Measurements from ENCODE around the gene CBLN4. TPM values are rescaled to one million over a fixed set of nuclear protein-coding genes. Genes with fewer than 3 reads are reported as not detected.

CBLN4 gene
- not detected for total RNA-seq
- polyA plus RNA-seq (2013, experiment 1 of 2): not detected
- not detected for polyA plus RNA-seq (2013, experiment 2 of 2)
- long read RNA-seq, experiment 1: 0 reads
- long read RNA-seq, experiment 2: 0 reads
- long read RNA-seq, experiment 3: 0 reads
- long read RNA-seq, experiment 4: 0 reads

- no peak within 1 kb of the TSS for H3K27ac ChIP-seq (ENCODE audit: low read depth, low read length)
- Mint-ChIP-seq H3K27me3 (ENCODE audit: insufficient read depth) (peaks cover 1% of the 10 kb centered on the region), H3K27ac (no peak within 1 kb of the TSS), H3K9me3 (peaks cover 84% of the 10 kb centered on the region), H3K36me3 (ENCODE audit: low read depth) (no peaks in the 10 kb centered on the region), H3K4me1 (no peaks in the 10 kb centered on the region), H3K4me3 (no peak within 1 kb of the TSS)
- no peak within 1 kb of the TSS for H3K4me3 ChIP-seq (ENCODE audit: low read length)
- no peaks in the 10 kb centered on the region for H3K4me1 ChIP-seq (ENCODE audit: control insufficient read depth, insufficient read depth, low read length)
- peak; percentile 60 for DNase-seq
- no peaks in the 10 kb centered on the region for H3K27me3 ChIP-seq (ENCODE audit: control insufficient read depth, insufficient read depth, low read length, poor library complexity, severe bottlenecking)
- H3K36me3 ChIP-seq (ENCODE audit: control insufficient read depth, insufficient read depth, low read length): no peaks in the 10 kb centered on the region
- peaks cover 72% of the 10 kb centered on the region for H3K9me3 ChIP-seq (ENCODE audit: control insufficient read depth, low read length)
- TF ChIP-seq CTCF (conservative IDR thresholded peaks at IDR 0.05): no peak
- H3K9ac ChIP-seq (ENCODE audit: extremely low read depth, low read length, poor library complexity, severe bottlenecking): no peak within 1 kb of the TSS
- WGBS, 2 experiments (ENCODE audit: insufficient coverage in 1 of 2, insufficient read length in 1 of 2): 87 to 100% methylated on average over 1 to 27 of the region's 29 CpGs
Observed at GRCh38 chr20:56005389-56005715, at the start of gene CBLN4. CBLN4 (minus strand) TSS chr20:56005519; CDS start chr20:56004171, 1,348 bp downstream.

GRCh38 chr20:56043227-56043626, 37.9 kb upstream of the CBLN4 start:
- Mint-ChIP-seq H3K27me3 (ENCODE audit: insufficient read depth) (no peaks in the 10 kb centered on the region), H3K36me3 (ENCODE audit: low read depth) (no peaks in the 10 kb centered on the region), H3K4me1 (no peaks in the 10 kb centered on the region), H3K4me3 (no peak overlapping the region), H3K9me3 (peaks cover 92% of the 10 kb centered on the region), H3K27ac (no peak overlapping the region)
- Histone ChIP-seq H3K4me1 (ENCODE audit: control insufficient read depth, insufficient read depth, low read length) (no peaks in the 10 kb centered on the region), H3K36me3 (ENCODE audit: control insufficient read depth, insufficient read depth, low read length) (no peaks in the 10 kb centered on the region), H3K27ac (ENCODE audit: low read depth, low read length) (no peak overlapping the region), H3K27me3 (ENCODE audit: control insufficient read depth, insufficient read depth, low read length, poor library complexity, severe bottlenecking) (no peaks in the 10 kb centered on the region), H3K9ac (ENCODE audit: extremely low read depth, low read length, poor library complexity, severe bottlenecking) (no peak overlapping the region), H3K4me3 (ENCODE audit: low read length) (peak overlapping the region; percentile 8), H3K9me3 (ENCODE audit: control insufficient read depth, low read length) (peaks cover 96% of the 10 kb centered on the region)
- no peak for DNase-seq
- 75 to 80% methylated on average over 5 to 6 of the region's 6 CpGs for WGBS, 2 experiments (ENCODE audit: insufficient coverage in 1 of 2, insufficient read length in 1 of 2)
- no peak for TF ChIP-seq CTCF (conservative IDR thresholded peaks at IDR 0.05)

- no peak overlapping the region for H3K9ac ChIP-seq (ENCODE audit: extremely low read depth, low read length, poor library complexity, severe bottlenecking)
Observed at GRCh38 chr20:56032251-56032650, 26.9 kb upstream of the CBLN4 start.

More at GRCh38 chr20:56032251-56032650, 26.9 kb upstream of the CBLN4 start:
- Mint-ChIP-seq H3K27ac (no peak overlapping the region), H3K9me3 (peaks cover 85% of the 10 kb centered on the region), H3K4me1 (no peaks in the 10 kb centered on the region), H3K27me3 (ENCODE audit: insufficient read depth) (no peaks in the 10 kb centered on the region), H3K36me3 (ENCODE audit: low read depth) (no peaks in the 10 kb centered on the region), H3K4me3 (no peak overlapping the region)
- WGBS, 2 experiments (ENCODE audit: insufficient coverage in 1 of 2, insufficient read length in 1 of 2): 31 to 37% methylated on average over 2 to 3 of the region's 3 CpGs
- H3K36me3 ChIP-seq (ENCODE audit: control insufficient read depth, insufficient read depth, low read length): no peaks in the 10 kb centered on the region
- H3K9me3 ChIP-seq (ENCODE audit: control insufficient read depth, low read length): peaks cover 85% of the 10 kb centered on the region
- H3K4me3 ChIP-seq (ENCODE audit: low read length): no peak overlapping the region
- no peaks in the 10 kb centered on the region for H3K4me1 ChIP-seq (ENCODE audit: control insufficient read depth, insufficient read depth, low read length)
- no peaks in the 10 kb centered on the region for H3K27me3 ChIP-seq (ENCODE audit: control insufficient read depth, insufficient read depth, low read length, poor library complexity, severe bottlenecking)
- no peak for TF ChIP-seq CTCF (conservative IDR thresholded peaks at IDR 0.05)
- DNase-seq: no peak
- no peak overlapping the region for H3K27ac ChIP-seq (ENCODE audit: low read depth, low read length)

All from endodermal cell (in vitro differentiated cells).